Smooth muscle cell (in vitro differentiated cells): ENCODE measurements around the gene DHX34. TPM values are rescaled to one million over a fixed set of nuclear protein-coding genes. Genes with fewer than 3 reads are reported as not detected.

Experiments used
- DNase-seq: peaks from one replicate; lab custom pipeline; 2025; ENCODE audit not compliant: unreplicated experiment; lab: John Stamatoyannopoulos, UW
- H2AFZ ChIP-seq: fragments of 200-600 bp; sonication (generic); 2 replicates; pipeline ENCODE4 v1.6.0; 2016; ENCODE audit warnings: antibody characterized with exemption, low read depth, mild to moderate bottlenecking
- H3F3A ChIP-seq: fragments of 200-600 bp; sonication (generic); 2 replicates; pipeline ENCODE4 v1.6.0; 2017; ENCODE audit warnings: antibody characterized with exemption, low read depth
- H3K27ac ChIP-seq: fragments of 200-600 bp; sonication (generic); 2 replicates; pipeline ENCODE4 v1.5.1; 2016; ENCODE audit warnings: low read depth, mild to moderate bottlenecking
- H3K27me3 ChIP-seq: fragments of 200-600 bp; sonication (generic); 2 replicates; pipeline ENCODE4 v1.6.1; 2016; ENCODE audit warnings: low read depth, mild to moderate bottlenecking
- H3K36me3 ChIP-seq: fragments of 200-600 bp; sonication (generic); 2 replicates; pipeline ENCODE4 v1.5.1; 2016; ENCODE audit warnings: low read depth
- H3K4me1 ChIP-seq: fragments of 200-600 bp; sonication (generic); 2 replicates; pipeline ENCODE4 v1.5.1; 2016; ENCODE audit warnings: low read depth
- H3K4me2 ChIP-seq: fragments of 200-600 bp; sonication (generic); 2 replicates; pipeline ENCODE4 v1.6.0; 2016; ENCODE audit warnings: mild to moderate bottlenecking
- H3K4me3 ChIP-seq: fragments of 200-600 bp; sonication (generic); 2 replicates; pipeline ENCODE4 v1.5.1; 2016; ENCODE audit warnings: mild to moderate bottlenecking
- H3K79me2 ChIP-seq: fragments of 200-600 bp; sonication (generic); 2 replicates; pipeline ENCODE4 v1.6.0; 2016; ENCODE audit warnings: low read depth, mild to moderate bottlenecking
- H3K9ac ChIP-seq: fragments of 200-600 bp; sonication (generic); 2 replicates; pipeline ENCODE4 v1.6.0; 2016; ENCODE audit warnings: low read depth
- H3K9me3 ChIP-seq: fragments of 200-600 bp; sonication (generic); replicated peaks from 2 replicates; pipeline ENCODE4 v1.5.1; 2016; ENCODE audit warnings: low read depth
- H4K20me1 ChIP-seq: fragments of 200-600 bp; sonication (generic); 2 replicates; pipeline ENCODE4 v1.6.0; 2016; ENCODE audit warnings: low read depth
- CTCF ChIP-seq: fragments of 200-600 bp; sonication (generic); IDR thresholded peaks from 2 replicates; pipeline ENCODE4 v1.5.1; 2017; ENCODE audit warnings: borderline replicate concordance, mild to moderate bottlenecking, antibody characterized with exemption; ENCODE audit not compliant: insufficient read depth, poor library complexity, severe bottlenecking
- WGBS: methylation state at CpG from one replicate; pipeline ENCODE4 v1.1.7; 2016; ENCODE audit warnings: low lambda C conversion rate; 5-methylcytosine and 5-hydroxymethylcytosine counted together
- polyA plus RNA-seq: library from polyadenylated mRNA; unstranded; fragments of >200 nt; fragmentation: Nextera tagmentation; extraction: Ambion mirVana; gene quantifications from 2 replicates; pipeline ENCODE4 v1.2.1, GENCODE V29; 2016
- total RNA-seq: library from RNA; depleted of rRNA; stranded (reverse); fragments of >200 nt; gene quantifications from 2 replicates; pipeline ENCODE4 v1.2.3, GENCODE V29; 2014

DHX34 gene
- total and polyA plus RNA-seq, 2 experiments from 2014 or later: 7.1 to 9.8 TPM

- no peaks in the 10 kb centered on the region for H3K9me3 ChIP-seq
- no peaks in the 10 kb centered on the region for H3K4me1 ChIP-seq
- H3K79me2 ChIP-seq: no peaks in the 10 kb centered on the region
- no peak overlapping the region for H3K4me2 ChIP-seq
- no peak for DNase-seq
- H3K9ac ChIP-seq: no peak overlapping the region
- TF ChIP-seq CTCF: no peak
- H3K36me3 ChIP-seq: peaks cover 4% of the 10 kb centered on the region
- 99% methylated on average over 30 of the region's 30 CpGs for WGBS
- no peaks in the 10 kb centered on the region for H3F3A ChIP-seq
- no peaks in the 10 kb centered on the region for H3K27me3 ChIP-seq
- H3K4me3 ChIP-seq: no peak overlapping the region
- no peak overlapping the region for H2AFZ ChIP-seq
- no peaks in the 10 kb centered on the region for H4K20me1 ChIP-seq
- no peak overlapping the region for H3K27ac ChIP-seq
Observed at GRCh38 chr19:47375694-47376588, 26.8 kb downstream of the DHX34 start.

- H3K4me2 ChIP-seq: no peak overlapping the region
- 91% methylated on average over 16 of the region's 16 CpGs for WGBS
- TF ChIP-seq CTCF: no peak
- no peak overlapping the region for H3K27ac ChIP-seq
- no peaks in the 10 kb centered on the region for H3K4me1 ChIP-seq
- H3K9ac ChIP-seq: no peak overlapping the region
- DNase-seq: no peak
- H2AFZ ChIP-seq: no peak overlapping the region
- H3K9me3 ChIP-seq: no peaks in the 10 kb centered on the region
- H3K27me3 ChIP-seq: no peaks in the 10 kb centered on the region
- no peak overlapping the region for H3K4me3 ChIP-seq
- no peaks in the 10 kb centered on the region for H3F3A ChIP-seq
- peaks cover 4% of the 10 kb centered on the region for H3K36me3 ChIP-seq
- H3K79me2 ChIP-seq: no peaks in the 10 kb centered on the region
- H4K20me1 ChIP-seq: no peaks in the 10 kb centered on the region
Observed at GRCh38 chr19:47376589-47377144, 27.6 kb downstream of the DHX34 start.

- Histone ChIP-seq H3K4me3 (no peak overlapping the region), H3K4me2 (no peak overlapping the region), H2AFZ (no peak overlapping the region), H3K27ac (no peak overlapping the region), H3F3A (no peaks in the 10 kb centered on the region), H3K36me3 (peaks cover 4% of the 10 kb centered on the region), H3K79me2 (no peaks in the 10 kb centered on the region), H3K4me1 (no peaks in the 10 kb centered on the region), H3K27me3 (no peaks in the 10 kb centered on the region), H3K9ac (no peak overlapping the region), H3K9me3 (no peaks in the 10 kb centered on the region), H4K20me1 (no peaks in the 10 kb centered on the region)
- no peak for DNase-seq
- TF ChIP-seq CTCF: no peak
- WGBS: 98% methylated on average over 16 of the region's 16 CpGs
Observed at GRCh38 chr19:47377208-47377701, 28.1 kb downstream of the DHX34 start.
